Measurements from ENCODE around the gene CUEDC2.
A peak's percentile ranks its signal among the peaks of the same experiment; 100 is the strongest.

The CUEDC2 gene

GRCh38 chr10:102396730-102397151, 35.6 kb downstream of the CUEDC2 start:
- no peak for DNase-seq (ENCODE audit: low spot score)

GRCh38 chr10:102396317-102396650, 36.1 kb downstream of the CUEDC2 start:
- no peak for DNase-seq (ENCODE audit: low spot score)

- peak; percentile 91 for DNase-seq (ENCODE audit: low spot score)
Measured at GRCh38 chr10:102395400-102396316, 36.7 kb downstream of the CUEDC2 start, which contains the start of gene NFKB2. TSS of gene NFKB2 (plus strand) at chr10:102395705. CDS start at chr10:102395960, 255 bp downstream.

GRCh38 chr10:102394801-102395399, 37.5 kb downstream of the CUEDC2 start:
- DNase-seq (ENCODE audit: low spot score): peak; percentile 56

GRCh38 chr10:102394079-102394800, 38.1 kb downstream of the CUEDC2 start:
- DNase-seq (ENCODE audit: low spot score): peak; percentile 98

- DNase-seq (ENCODE audit: low spot score): no peak
Measured at GRCh38 chr10:102393411-102394078, 38.8 kb downstream of the CUEDC2 start.

- no peak for DNase-seq (ENCODE audit: low spot score)
Measured at GRCh38 chr10:102392306-102392705, 40.1 kb downstream of the CUEDC2 start.

- no peak for DNase-seq (ENCODE audit: low spot score)
Measured at GRCh38 chr10:102389894-102390293, 42.5 kb downstream of the CUEDC2 start.

GRCh38 chr10:102384606-102385429, 47.6 kb downstream of the CUEDC2 start:
- DNase-seq (ENCODE audit: low spot score): no peak

- DNase-seq (ENCODE audit: low spot score): no peak
Measured at GRCh38 chr10:102384053-102384452, 48.3 kb downstream of the CUEDC2 start.

GRCh38 chr10:102382871-102383270, 49.5 kb downstream of the CUEDC2 start:
- DNase-seq (ENCODE audit: low spot score): no peak

- DNase-seq (ENCODE audit: low spot score): no peak
Measured at GRCh38 chr10:102381983-102382382, 50.4 kb downstream of the CUEDC2 start.

- DNase-seq (ENCODE audit: low spot score): no peak
Measured at GRCh38 chr10:102379383-102379782, 53.0 kb downstream of the CUEDC2 start.

GRCh38 chr10:102376901-102377300, 55.5 kb downstream of the CUEDC2 start:
- DNase-seq (ENCODE audit: low spot score): no peak

GRCh38 chr10:102375867-102376266, 56.5 kb downstream of the CUEDC2 start:
- DNase-seq (ENCODE audit: low spot score): no peak

- DNase-seq (ENCODE audit: low spot score): no peak
Measured at GRCh38 chr10:102375250-102375649, 57.1 kb downstream of the CUEDC2 start.
